ENCODE measurements around the gene EHD1. TPM values are rescaled to one million over a fixed set of nuclear protein-coding genes. Genes with fewer than 3 reads are reported as not detected.
A peak's percentile ranks its signal among the peaks of the same experiment; 100 is the strongest.

The EHD1 gene
- total RNA-seq, 1 donor from 2014 or later: 357 TPM

DNA sequence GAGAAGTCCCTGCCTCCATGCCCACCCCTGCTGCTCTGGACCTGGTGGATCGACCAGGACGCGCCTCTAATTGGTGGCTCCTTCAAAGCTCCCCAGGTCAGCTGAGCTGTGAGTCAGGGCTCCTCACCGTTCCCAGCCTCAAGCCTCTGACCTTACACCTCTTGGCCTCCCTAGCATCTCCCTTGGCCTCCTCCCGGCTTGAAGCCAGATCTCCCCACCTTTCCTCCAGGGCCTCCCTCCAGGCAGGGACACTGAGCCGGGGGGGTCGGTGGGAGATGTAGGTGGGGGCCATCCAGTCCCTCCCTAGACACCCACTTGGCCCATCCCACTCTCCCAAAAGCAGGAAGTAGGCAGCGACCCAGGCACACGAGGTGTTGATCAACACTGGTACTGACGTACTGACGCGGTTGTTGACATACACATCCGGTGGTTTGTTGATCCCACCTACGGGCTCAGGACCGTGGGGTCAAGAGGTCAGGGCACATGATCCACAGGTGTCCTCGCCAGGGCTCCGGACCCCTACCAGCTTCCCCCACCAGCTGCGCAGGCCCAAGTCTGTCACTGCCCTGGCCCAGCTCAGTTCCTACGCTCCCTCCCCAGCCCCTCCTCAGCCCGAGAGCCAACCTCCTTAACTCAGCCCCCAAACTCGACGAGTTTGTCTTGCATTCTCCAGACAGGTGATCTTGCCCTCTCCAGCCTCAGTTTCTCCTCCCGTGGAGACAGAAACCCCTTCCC, 37.8 kb upstream of the EHD1 start:
- Mint-ChIP-seq H3K27ac (peak overlapping the region; percentile 85), H3K4me1 (peaks cover 38% of the 10 kb centered on the region), H3K4me3 (peak overlapping the region; percentile 88), H3K27me3 (no peaks in the 10 kb centered on the region), H3K9me3 (no peaks in the 10 kb centered on the region), H3K36me3 (ENCODE audit: low read depth) (peaks cover 27% of the 10 kb centered on the region)
- ChIA-PET POLR2A (interaction anchor here (0.7 to 1.2 kb wide), 3 partner anchors 64 to 346 kb away, joined by 3 to 7 read pairs (median 4); partner anchors contain the start of gene ARL2), CTCF (no interaction called here)
- intact Hi-C loops (cut with micrococcal nuclease): loop anchor here (1.0 to 2.0 kb wide), 3 partner anchors 8 to 181 kb away; partner anchors contain the start of genes CDCA5, PPP2R5B, VPS51 and ZFPL1
- no peak for ATAC-seq (ENCODE audit: low read depth)
- DNase-seq: no peak
- TF ChIP-seq CTCF (IDR thresholded peaks at IDR 0.05): no peak

GRCh38 chr11:64915376-64915887, 37.0 kb upstream of the EHD1 start:
- Mint-ChIP-seq H3K36me3 (ENCODE audit: low read depth) (peaks cover 35% of the 10 kb centered on the region), H3K9me3 (no peaks in the 10 kb centered on the region), H3K27ac (peak overlapping the region; percentile 85), H3K4me1 (peaks cover 35% of the 10 kb centered on the region), H3K27me3 (no peaks in the 10 kb centered on the region), H3K4me3 (peak overlapping the region; percentile 88)
- TF ChIP-seq CTCF (IDR thresholded peaks at IDR 0.05): no peak
- DNase-seq (no peak), ATAC-seq (ENCODE audit: low read depth) (no peak)
- CTCF ChIA-PET: no interaction called here
- intact Hi-C loops (cut with micrococcal nuclease): no loop called here
- POLR2A ChIA-PET: no interaction called here

DNA sequence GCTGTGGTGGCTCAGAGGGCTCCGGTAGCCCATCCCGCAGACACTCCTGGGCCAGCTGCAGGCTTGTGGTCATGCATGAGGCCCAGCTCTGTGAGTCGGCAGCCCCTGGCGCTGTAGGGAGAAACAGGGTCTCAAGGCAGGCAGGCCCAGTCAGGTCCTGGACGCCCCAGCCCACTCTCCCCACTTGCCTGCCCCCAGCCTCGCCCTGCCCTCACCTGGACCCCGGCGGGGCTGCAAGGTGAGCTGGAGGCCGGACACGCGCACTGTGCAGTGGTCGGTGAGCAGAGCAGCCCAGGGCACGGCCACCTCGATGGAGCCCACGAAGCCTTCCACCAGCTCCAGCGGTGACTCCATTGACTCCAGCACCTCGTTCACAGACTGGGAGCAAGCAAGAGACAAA, 35.7 kb upstream of the EHD1 start:
- no peak for ATAC-seq (ENCODE audit: low read depth)
- H3K9me3 Mint-ChIP-seq: no peaks in the 10 kb centered on the region
- DNase-seq: no peak
- TF ChIP-seq CTCF (IDR thresholded peaks at IDR 0.05): no peak
- POLR2A ChIA-PET: interaction anchor here (0.5 kb wide), 1 partner anchor 71 kb away, joined by 3 read pairs; no protein-coding TSS in a partner anchor
- H3K36me3 Mint-ChIP-seq (ENCODE audit: low read depth): peaks cover 46% of the 10 kb centered on the region
- peaks cover 29% of the 10 kb centered on the region for H3K4me1 Mint-ChIP-seq
- CTCF ChIA-PET: no interaction called here
- H3K4me3 Mint-ChIP-seq: no peak overlapping the region
- intact Hi-C loops (cut with micrococcal nuclease): no loop called here
- H3K27ac Mint-ChIP-seq: no peak overlapping the region
- H3K27me3 Mint-ChIP-seq: no peaks in the 10 kb centered on the region

DNA sequence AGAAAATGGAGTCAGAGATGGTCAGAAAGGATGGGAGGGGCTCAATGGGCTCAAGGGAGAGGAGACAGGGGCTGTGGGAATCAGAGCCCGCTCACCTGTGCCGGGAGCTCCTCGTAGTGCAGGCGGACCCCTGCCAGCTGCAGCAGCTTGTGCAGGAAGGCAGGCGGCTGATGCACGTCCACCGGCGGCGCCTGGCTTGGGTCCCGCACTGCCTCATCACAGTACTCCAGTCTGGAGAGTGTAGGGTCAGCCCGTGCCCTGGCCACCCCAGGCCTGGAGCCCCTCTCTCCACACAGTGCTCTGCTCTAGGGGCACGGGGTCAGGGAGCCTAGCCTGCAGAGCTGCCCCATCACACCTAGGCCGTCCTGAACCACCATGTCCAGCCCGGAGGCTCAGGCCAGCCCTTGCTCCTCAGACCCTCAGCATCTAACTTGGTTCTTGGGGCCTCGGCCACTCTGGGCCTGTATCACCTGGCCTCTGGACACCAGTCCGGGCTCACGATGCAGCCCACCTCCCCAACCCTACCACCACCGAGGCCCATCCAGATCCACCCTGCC, 34.8 kb upstream of the EHD1 start:
- no peaks in the 10 kb centered on the region for H3K9me3 Mint-ChIP-seq
- ChIA-PET CTCF (no interaction called here), POLR2A (interaction anchor here (0.6 kb wide), 1 partner anchor 72 kb away, joined by 3 read pairs; no protein-coding TSS in a partner anchor)
- no peak for ATAC-seq (ENCODE audit: low read depth)
- TF ChIP-seq CTCF (IDR thresholded peaks at IDR 0.05): no peak
- no peak for DNase-seq
- no peak overlapping the region for H3K27ac Mint-ChIP-seq
- intact Hi-C loops (cut with micrococcal nuclease): no loop called here
- H3K4me3 Mint-ChIP-seq: no peak overlapping the region
- peaks cover 28% of the 10 kb centered on the region for H3K4me1 Mint-ChIP-seq
- H3K36me3 Mint-ChIP-seq (ENCODE audit: low read depth): peaks cover 51% of the 10 kb centered on the region
- no peaks in the 10 kb centered on the region for H3K27me3 Mint-ChIP-seq

DNA sequence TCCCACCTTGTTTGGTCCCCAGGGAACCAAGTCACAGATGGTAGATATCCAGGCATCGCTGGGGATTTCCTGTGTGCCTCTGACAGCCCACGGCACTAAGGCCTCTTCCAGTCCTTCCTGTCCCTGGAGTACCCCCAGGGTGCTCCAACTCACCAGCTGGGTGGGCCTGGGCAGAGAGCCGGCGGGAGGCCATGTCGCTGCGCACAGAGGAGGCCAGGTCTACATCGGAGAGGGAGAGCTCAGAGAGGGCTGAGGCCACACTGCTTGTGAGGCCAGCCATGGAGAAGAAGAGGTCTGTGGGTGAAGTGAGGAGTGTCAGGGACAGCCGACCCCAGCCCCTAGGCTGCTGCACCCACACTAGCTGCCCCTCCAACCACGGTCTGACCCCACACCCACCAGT, 33.3 kb upstream of the EHD1 start:
- Mint-ChIP-seq H3K27ac (no peak overlapping the region), H3K27me3 (no peaks in the 10 kb centered on the region), H3K9me3 (no peaks in the 10 kb centered on the region), H3K4me3 (no peak overlapping the region), H3K36me3 (ENCODE audit: low read depth) (peaks cover 65% of the 10 kb centered on the region), H3K4me1 (peaks cover 15% of the 10 kb centered on the region)
- no peak for TF ChIP-seq CTCF (IDR thresholded peaks at IDR 0.05)
- ATAC-seq (ENCODE audit: low read depth) (no peak), DNase-seq (no peak)
- CTCF ChIA-PET: interaction anchor here (0.6 kb wide), 1 partner anchor 190 kb away, joined by 3 read pairs; no protein-coding TSS in a partner anchor
- POLR2A ChIA-PET: interaction anchor here (0.6 kb wide), 1 partner anchor 9 kb away, joined by 3 read pairs; no protein-coding TSS in a partner anchor
- intact Hi-C loops (cut with micrococcal nuclease): no loop called here
